ENCODE results near the gene TCP1.
"Not testable (repeated sequence)": the region's sequence is repeated elsewhere in the genome, so short reads cannot be mapped to it uniquely, and the experiment has no call there.

TCP1 gene

GRCh38 chr6:159769470-159769869, 19.9 kb downstream of the TCP1 start:
- no peak for DNase-seq

- DNase-seq = no peak
Measured at GRCh38 chr6:159766906-159767305, 22.5 kb downstream of the TCP1 start.

GRCh38 chr6:159762681-159763293, 26.6 kb downstream of the TCP1 start:
- DNase-seq = no peak

GRCh38 chr6:159761873-159762680, 27.3 kb downstream of the TCP1 start, which contains the start of gene ACAT2:
Gene ACAT2, plus strand, starts transcription at chr6:159762045. Its CDS starts 43 bp downstream, at chr6:159762088.
- peak; percentile 83 for DNase-seq

GRCh38 chr6:159761129-159761872, 28.1 kb downstream of the TCP1 start:
- no peak for DNase-seq

GRCh38 chr6:159760602-159761057, 28.8 kb downstream of the TCP1 start:
- DNase-seq = no peak

GRCh38 chr6:159759645-159760044, 29.8 kb downstream of the TCP1 start:
- DNase-seq = no peak

- DNase-seq = no peak
Measured at GRCh38 chr6:159758031-159759001, 31.1 kb downstream of the TCP1 start.

GRCh38 chr6:159756508-159756907, 32.9 kb downstream of the TCP1 start:
- DNase-seq = no peak

- DNase-seq = no peak
Measured at GRCh38 chr6:159754959-159755914, 34.2 kb downstream of the TCP1 start.

- DNase-seq = no peak
Measured at GRCh38 chr6:159754401-159754800, 35.0 kb downstream of the TCP1 start.

- DNase-seq = no peak
Measured at GRCh38 chr6:159753081-159753872, 36.1 kb downstream of the TCP1 start.

- no peak for DNase-seq
Measured at GRCh38 chr6:159751448-159751847, 38.0 kb downstream of the TCP1 start.

- not testable (repeated sequence) for DNase-seq
Measured at GRCh38 chr6:159748127-159748526, 41.3 kb downstream of the TCP1 start.

GRCh38 chr6:159746759-159747158, 42.6 kb downstream of the TCP1 start:
- DNase-seq = no peak

- no peak for DNase-seq
Measured at GRCh38 chr6:159745081-159745480, 44.3 kb downstream of the TCP1 start.

- DNase-seq = no peak
Measured at GRCh38 chr6:159742165-159742564, 47.2 kb downstream of the TCP1 start.

- DNase-seq = no peak
Measured at GRCh38 chr6:159739341-159739740, 50.1 kb downstream of the TCP1 start.

GRCh38 chr6:159736908-159737307, 52.5 kb downstream of the TCP1 start:
- DNase-seq = no peak

GRCh38 chr6:159733395-159733794, 56.0 kb downstream of the TCP1 start:
- not testable (repeated sequence) for DNase-seq
